Duodenal mucosa (tissue), 2 donors: Measurements from ENCODE around the gene ADAMTSL3.
"Not testable (repeated sequence)": the region's sequence is repeated elsewhere in the genome, so short reads cannot be mapped to it uniquely, and the experiment has no call there.

Source experiments
- H3K27ac ChIP-seq: one replicate; pipeline ENCODE4 v1.7.0; 2013; ENCODE audit warnings: low read depth, low read length
- H3K27me3 ChIP-seq, 2 donors: one replicate each; pipeline ENCODE4 v1.7.0; 2013; ENCODE audit warnings: low read length in 2 of 2, control low read depth in 1 of 2; ENCODE audit not compliant: insufficient read depth in 2 of 2, control insufficient read depth in 1 of 2
- H3K36me3 ChIP-seq, 2 donors: one replicate each; pipeline ENCODE4 v1.7.0; 2013; ENCODE audit warnings: low read length in 2 of 2, control low read depth in 1 of 2; ENCODE audit not compliant: insufficient read depth in 2 of 2, control insufficient read depth in 1 of 2
- H3K4me1 ChIP-seq, 2 donors: one replicate each; pipeline ENCODE4 v1.7.0; 2013; ENCODE audit warnings: low read length in 2 of 2, control low read depth in 1 of 2; ENCODE audit not compliant: insufficient read depth in 2 of 2, control insufficient read depth in 1 of 2
- H3K4me3 ChIP-seq, 2 donors: one replicate each; pipeline ENCODE4 v1.7.0; 2013; ENCODE audit warnings: low read length in 2 of 2, low read depth in 1 of 2
- H3K9ac ChIP-seq, 2 donors: one replicate each; pipeline ENCODE4 v1.7.0; 2013; ENCODE audit warnings: low read length in 2 of 2, low read depth in 1 of 2
- H3K9me3 ChIP-seq, 2 donors: one replicate each; pipeline ENCODE4 v1.7.0; 2013; ENCODE audit warnings: low read length in 2 of 2, control low read depth in 1 of 2; ENCODE audit not compliant: control insufficient read depth in 1 of 2

ADAMTSL3 gene

GRCh38 chr15:84086071-84086470 is 432.1 kb downstream of the ADAMTSL3 start:
- H3K27ac ChIP-seq, H3K36me3 ChIP-seq: not testable (repeated sequence)

More at GRCh38 chr15:84086071-84086470, 432.1 kb downstream of the ADAMTSL3 start:
- not testable (repeated sequence) for H3K4me1 ChIP-seq, H3K27me3 ChIP-seq, H3K9me3 ChIP-seq, H3K9ac ChIP-seq, H3K4me3 ChIP-seq
